Mesothelial cell of epicardium (in vitro differentiated cells): Measurements from ENCODE around the gene TTC39B. TPM values are rescaled to one million over a fixed set of nuclear protein-coding genes. Genes with fewer than 3 reads are reported as not detected.

ENCODE experiments used
- DNase-seq, 2 experiments: peaks; one replicate each; pipeline ENCODE4 v3.0.0; 2021; ENCODE audit warnings: low spot score in 2 of 2; ENCODE audit not compliant: unreplicated experiment in 2 of 2
- H3K27ac Mint-ChIP-seq: 2 replicates; pipeline ENCODE4 v1.8.0; 2021; ENCODE audit warnings: mixed read lengths
- H3K27me3 Mint-ChIP-seq: 2 replicates; pipeline ENCODE4 v1.8.0; 2021; ENCODE audit warnings: low read depth, mixed read lengths
- H3K36me3 Mint-ChIP-seq: 2 replicates; pipeline ENCODE4 v1.8.0; 2021; ENCODE audit warnings: mixed read lengths
- H3K4me1 Mint-ChIP-seq: 2 replicates; pipeline ENCODE4 v1.8.0; 2021; ENCODE audit warnings: mixed read lengths
- H3K4me3 Mint-ChIP-seq: 2 replicates; pipeline ENCODE4 v1.8.0; 2021; ENCODE audit warnings: mild to moderate bottlenecking, moderate library complexity, mixed read lengths
- H3K9me3 Mint-ChIP-seq: 2 replicates; pipeline ENCODE4 v1.8.0; 2021; ENCODE audit warnings: mixed read lengths
- CTCF ChIP-seq: fragments of 200-600 bp; sonication (generic); IDR thresholded peaks from one replicate; pipeline ENCODE4 v1.5.0; 2021; ENCODE audit warnings: antibody characterized with exemption; ENCODE audit not compliant: unreplicated experiment
- total RNA-seq: library from RNA; stranded (reverse); gene quantifications from 3 replicates; pipeline ENCODE4 v1.2.1, GENCODE V29; 2021

TTC39B gene
- total RNA-seq, 1 donor from 2014 or later: 6.0 TPM

DNA sequence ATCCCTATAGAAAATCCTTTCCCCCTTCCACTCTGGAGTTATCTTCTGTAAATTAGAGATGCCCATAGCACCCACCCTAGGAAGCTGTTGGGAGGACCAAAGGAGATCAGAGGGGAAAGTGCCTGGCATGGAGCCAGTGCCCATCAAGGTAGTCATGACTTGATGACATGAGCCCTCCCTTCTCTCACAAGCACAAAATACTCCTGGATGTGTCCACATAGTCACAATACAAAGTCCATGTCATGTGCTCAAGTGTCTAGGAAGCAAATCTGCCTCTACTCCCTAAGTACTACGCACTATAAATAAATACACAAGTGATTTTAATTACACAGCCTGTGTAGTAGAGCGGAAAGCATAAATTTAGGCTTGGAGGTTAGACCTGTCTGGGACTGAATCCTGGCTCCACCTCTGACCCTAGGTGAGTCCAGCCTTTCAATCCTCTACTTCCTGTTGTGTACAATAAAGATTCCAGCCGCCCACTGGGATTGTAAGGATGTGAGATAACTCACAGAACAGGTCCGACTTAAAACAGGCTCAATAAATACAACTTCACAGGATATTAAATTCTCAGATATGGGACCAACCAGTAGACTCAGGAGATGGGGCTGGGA is 30.6 kb downstream of the TTC39B start:
- Mint-ChIP-seq H3K4me1 (no peaks in the 10 kb centered on the region), H3K9me3 (no peaks in the 10 kb centered on the region), H3K27me3 (no peaks in the 10 kb centered on the region), H3K36me3 (no peaks in the 10 kb centered on the region), H3K27ac (no peak overlapping the region), H3K4me3 (no peak overlapping the region)
- no peak for TF ChIP-seq CTCF
- DNase-seq: no peak

GRCh38 chr9:15274425-15274824 is 32.6 kb downstream of the TTC39B start:
- no peaks in the 10 kb centered on the region for H3K9me3 Mint-ChIP-seq
- H3K4me1 Mint-ChIP-seq: no peaks in the 10 kb centered on the region
- no peaks in the 10 kb centered on the region for H3K27me3 Mint-ChIP-seq
- no peak for TF ChIP-seq CTCF
- no peak for DNase-seq
- no peaks in the 10 kb centered on the region for H3K36me3 Mint-ChIP-seq
- H3K27ac Mint-ChIP-seq: no peak overlapping the region
- no peak overlapping the region for H3K4me3 Mint-ChIP-seq

GRCh38 chr9:15272377-15272928 is 34.6 kb downstream of the TTC39B start:
- TF ChIP-seq CTCF: no peak
- Mint-ChIP-seq H3K27ac (no peak overlapping the region), H3K27me3 (no peaks in the 10 kb centered on the region), H3K4me3 (no peak overlapping the region), H3K9me3 (no peaks in the 10 kb centered on the region), H3K4me1 (no peaks in the 10 kb centered on the region), H3K36me3 (no peaks in the 10 kb centered on the region)
- no peak for DNase-seq

- TF ChIP-seq CTCF: no peak
- Mint-ChIP-seq H3K4me1 (no peaks in the 10 kb centered on the region), H3K27ac (no peak overlapping the region), H3K36me3 (no peaks in the 10 kb centered on the region), H3K27me3 (no peaks in the 10 kb centered on the region), H3K9me3 (no peaks in the 10 kb centered on the region), H3K4me3 (no peak overlapping the region)
- no peak for DNase-seq
These were observed 35.6 kb downstream of the TTC39B start for GRCh38 chr9:15271403-15271802.

GRCh38 chr9:15268782-15269181 is 38.2 kb downstream of the TTC39B start:
- TF ChIP-seq CTCF: no peak
- Mint-ChIP-seq H3K27ac (no peak overlapping the region), H3K36me3 (no peaks in the 10 kb centered on the region), H3K4me3 (no peak overlapping the region), H3K9me3 (no peaks in the 10 kb centered on the region), H3K4me1 (no peaks in the 10 kb centered on the region), H3K27me3 (no peaks in the 10 kb centered on the region)
- no peak for DNase-seq
